GM12891 (cell line): ENCODE measurements around the gene NEK3.

Experiments
- DNase-seq: peaks from one replicate; pipeline ENCODE4 v3.0.0; 2011; ENCODE audit warnings: low spot score; ENCODE audit not compliant: insufficient read length
- FAIRE-seq: peaks from 2 replicates; lab custom pipeline; 2011; peaks lifted over from hg19 to GRCh38; lab: Jason Lieb, UNC
- PAX5 ChIP-seq: IDR thresholded peaks from 2 replicates; pipeline ENCODE4 v1.6.1; 2011; ENCODE audit warnings: low read length, moderate library complexity, mild to moderate bottlenecking; ENCODE audit not compliant: insufficient read depth, severe bottlenecking
- POLR2A ChIP-seq: IDR thresholded peaks from 2 replicates; pipeline ENCODE4 v1.6.1; 2011; ENCODE audit warnings: low read depth, low read length, control low read depth
- POLR2AphosphoS5 ChIP-seq: IDR thresholded peaks from 2 replicates; pipeline ENCODE4 v1.6.1; 2011; ENCODE audit warnings: low read depth, low read length, control low read depth
- POU2F2 ChIP-seq: IDR thresholded peaks from 2 replicates; pipeline ENCODE4 v1.6.1; 2011; ENCODE audit warnings: low read depth, mild to moderate bottlenecking, control low read depth, low read length, moderate library complexity
- SPI1 ChIP-seq: IDR thresholded peaks from 2 replicates; pipeline ENCODE4 v1.6.1; 2011; ENCODE audit warnings: low read depth, low read length, control low read depth
- TAF1 ChIP-seq: IDR thresholded peaks from 2 replicates; pipeline ENCODE4 v1.6.1; 2011; ENCODE audit warnings: low read depth, low read length, control low read depth

NEK3 gene

GRCh38 chr13:52162279-52163101, 3.1 kb upstream of the NEK3 start:
- DNase-seq (no peak), FAIRE-seq (no peak)
- no peak for TF ChIP-seq TAF1
- TF ChIP-seq POU2F2 = no peak
- no peak for TF ChIP-seq POLR2A
- TF ChIP-seq POLR2AphosphoS5 = no peak
- no peak for TF ChIP-seq SPI1
- no peak for TF ChIP-seq PAX5

GRCh38 chr13:52161181-52161646, 1.8 kb upstream of the NEK3 start:
- TF ChIP-seq TAF1 = no peak
- TF ChIP-seq PAX5 = no peak
- TF ChIP-seq SPI1 = no peak
- no peak for TF ChIP-seq POU2F2
- no peak for TF ChIP-seq POLR2A
- TF ChIP-seq POLR2AphosphoS5 = no peak
- no peak for FAIRE-seq
- DNase-seq = no peak

- TF ChIP-seq POLR2AphosphoS5 = no peak
- TF ChIP-seq TAF1 = no peak
- no peak for TF ChIP-seq POLR2A
- TF ChIP-seq PAX5 = no peak
- TF ChIP-seq SPI1 = no peak
- TF ChIP-seq POU2F2 = no peak
- DNase-seq (no peak), FAIRE-seq (no peak)
Measured at GRCh38 chr13:52160506-52160905, 1.1 kb upstream of the NEK3 start.

- FAIRE-seq (peak; percentile 55), DNase-seq (no peak)
- TF ChIP-seq POU2F2 (no peak), PAX5 (no peak), TAF1 (no peak), SPI1 (no peak), POLR2A (no peak), POLR2AphosphoS5 (no peak)
Measured at GRCh38 chr13:52160053-52160452, 656 bp upstream of the NEK3 start.

- FAIRE-seq = peak; percentile 69
- TF ChIP-seq SPI1 = peak; percentile 88
- no peak for TF ChIP-seq POLR2AphosphoS5
- no peak for TF ChIP-seq TAF1
- no peak for DNase-seq
Measured at GRCh38 chr13:52158629-52159158, 703 bp downstream of the NEK3 start.

- DNase-seq (no peak), FAIRE-seq (no peak)
- no peak for TF ChIP-seq POU2F2
- no peak for TF ChIP-seq POLR2AphosphoS5
- no peak for TF ChIP-seq PAX5
- no peak for TF ChIP-seq TAF1
- no peak for TF ChIP-seq SPI1
- TF ChIP-seq POLR2A = no peak
Measured at GRCh38 chr13:52156724-52157261, 2.6 kb downstream of the NEK3 start.

- TF ChIP-seq POU2F2 = no peak
- TF ChIP-seq POLR2AphosphoS5 = no peak
- TF ChIP-seq SPI1 = no peak
- TF ChIP-seq PAX5 = no peak
- no peak for TF ChIP-seq TAF1
- TF ChIP-seq POLR2A = no peak
- no peak for DNase-seq
- no peak for FAIRE-seq
Measured at GRCh38 chr13:52155177-52155576, 4.2 kb downstream of the NEK3 start.

- peak; percentile 26 for FAIRE-seq
- TF ChIP-seq TAF1 = no peak
- no peak for TF ChIP-seq SPI1
- no peak for TF ChIP-seq PAX5
- no peak for DNase-seq
Measured at GRCh38 chr13:52147225-52147624, 12.2 kb downstream of the NEK3 start.

- FAIRE-seq (no peak), DNase-seq (no peak)
- TF ChIP-seq SPI1 (no peak), POLR2A (no peak), PAX5 (no peak), TAF1 (no peak), POLR2AphosphoS5 (no peak), POU2F2 (no peak)
Measured at GRCh38 chr13:52141299-52141698, 18.1 kb downstream of the NEK3 start.

- no peak for DNase-seq
- no peak for FAIRE-seq
- TF ChIP-seq PAX5 = no peak
- TF ChIP-seq SPI1 = no peak
- no peak for TF ChIP-seq TAF1
- TF ChIP-seq POLR2AphosphoS5 = no peak
- TF ChIP-seq POU2F2 = no peak
- no peak for TF ChIP-seq POLR2A
Measured at GRCh38 chr13:52137489-52137888, 21.9 kb downstream of the NEK3 start.
